ENCODE measurements around the gene RCC1. TPM values are rescaled to one million over a fixed set of nuclear protein-coding genes. Genes with fewer than 3 reads are reported as not detected.

RCC1 gene
- total RNA-seq, 1 donor: 41.9 TPM

GRCh38 chr1:28480308-28480707 is 25.5 kb upstream of the RCC1 start:
- TF ChIP-seq CTCF (IDR thresholded peaks at IDR 0.05; ENCODE audit: insufficient read depth, low read depth, low read length): no peak
- H3K4me3 ChIP-seq (ENCODE audit: low read depth, low read length): no peak overlapping the region
- DNase-seq (ENCODE audit: low read depth): no peak

GRCh38 chr1:28482138-28482537 is 23.7 kb upstream of the RCC1 start:
- no peak for TF ChIP-seq CTCF (IDR thresholded peaks at IDR 0.05; ENCODE audit: insufficient read depth, low read depth, low read length)
- no peak overlapping the region for H3K4me3 ChIP-seq (ENCODE audit: low read depth, low read length)
- no peak for DNase-seq (ENCODE audit: low read depth)

- H3K4me3 ChIP-seq (ENCODE audit: low read depth, low read length): no peak overlapping the region
- no peak for TF ChIP-seq CTCF (IDR thresholded peaks at IDR 0.05; ENCODE audit: insufficient read depth, low read depth, low read length)
- no peak for DNase-seq (ENCODE audit: low read depth)
Observed at GRCh38 chr1:28482702-28483101, 23.1 kb upstream of the RCC1 start.

- no peak for DNase-seq (ENCODE audit: low read depth)
- TF ChIP-seq CTCF (IDR thresholded peaks at IDR 0.05; ENCODE audit: insufficient read depth, low read depth, low read length): no peak
- no peak overlapping the region for H3K4me3 ChIP-seq (ENCODE audit: low read depth, low read length)
Observed at GRCh38 chr1:28494737-28495136, 11.1 kb upstream of the RCC1 start.

- H3K4me3 ChIP-seq (ENCODE audit: low read depth, low read length): no peak overlapping the region
- no peak for DNase-seq (ENCODE audit: low read depth)
- TF ChIP-seq CTCF (IDR thresholded peaks at IDR 0.05; ENCODE audit: insufficient read depth, low read depth, low read length): no peak
Observed at GRCh38 chr1:28499553-28499952, 6.3 kb upstream of the RCC1 start.

- no peak for DNase-seq (ENCODE audit: low read depth)
- TF ChIP-seq CTCF (IDR thresholded peaks at IDR 0.05; ENCODE audit: insufficient read depth, low read depth, low read length): no peak
- no peak overlapping the region for H3K4me3 ChIP-seq (ENCODE audit: low read depth, low read length)
Observed at GRCh38 chr1:28501925-28502324, 3.9 kb upstream of the RCC1 start.

- no peak for DNase-seq (ENCODE audit: low read depth)
- H3K4me3 ChIP-seq (ENCODE audit: low read depth, low read length): no peak overlapping the region
- no peak for TF ChIP-seq CTCF (IDR thresholded peaks at IDR 0.05; ENCODE audit: insufficient read depth, low read depth, low read length)
Observed at GRCh38 chr1:28503117-28503516, 2.7 kb upstream of the RCC1 start.

All from fibroblast of villous mesenchyme (primary cell).